Measurements from ENCODE around the gene MFN2.

DNA sequence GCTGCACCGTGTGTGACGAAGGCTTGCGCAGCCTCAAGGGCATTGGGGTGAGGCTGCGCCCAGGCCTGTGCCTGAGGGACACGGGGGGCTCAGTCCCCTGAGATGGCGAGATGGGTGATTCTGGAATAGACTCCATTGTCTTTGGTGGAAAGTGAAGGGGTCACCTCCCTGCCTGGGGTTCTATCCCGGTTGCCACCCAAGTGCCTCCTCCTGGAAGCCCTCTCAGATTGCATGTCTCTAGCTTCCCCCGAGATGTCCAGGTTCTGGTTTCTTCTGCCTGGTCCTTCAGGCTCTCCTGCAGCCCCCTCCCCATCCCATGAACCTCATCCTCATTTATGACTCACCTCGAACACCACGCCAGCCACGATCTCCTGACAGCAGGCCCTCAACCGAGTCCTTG, 22.3 kb upstream of the MFN2 start:
- TF ChIP-seq, protein P1, sequence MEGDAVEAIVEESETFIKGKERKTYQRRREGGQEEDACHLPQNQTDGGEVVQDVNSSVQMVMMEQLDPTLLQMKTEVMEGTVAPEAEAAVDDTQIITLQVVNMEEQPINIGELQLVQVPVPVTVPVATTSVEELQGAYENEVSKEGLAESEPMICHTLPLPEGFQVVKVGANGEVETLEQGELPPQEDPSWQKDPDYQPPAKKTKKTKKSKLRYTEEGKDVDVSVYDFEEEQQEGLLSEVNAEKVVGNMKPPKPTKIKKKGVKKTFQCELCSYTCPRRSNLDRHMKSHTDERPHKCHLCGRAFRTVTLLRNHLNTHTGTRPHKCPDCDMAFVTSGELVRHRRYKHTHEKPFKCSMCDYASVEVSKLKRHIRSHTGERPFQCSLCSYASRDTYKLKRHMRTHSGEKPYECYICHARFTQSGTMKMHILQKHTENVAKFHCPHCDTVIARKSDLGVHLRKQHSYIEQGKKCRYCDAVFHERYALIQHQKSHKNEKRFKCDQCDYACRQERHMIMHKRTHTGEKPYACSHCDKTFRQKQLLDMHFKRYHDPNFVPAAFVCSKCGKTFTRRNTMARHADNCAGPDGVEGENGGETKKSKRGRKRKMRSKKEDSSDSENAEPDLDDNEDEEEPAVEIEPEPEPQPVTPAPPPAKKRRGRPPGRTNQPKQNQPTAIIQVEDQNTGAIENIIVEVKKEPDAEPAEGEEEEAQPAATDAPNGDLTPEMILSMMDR (IDR thresholded peaks at IDR 0.05; ENCODE audit: poor library complexity, severe bottlenecking) = no peak
- TF ChIP-seq, protein P2, sequence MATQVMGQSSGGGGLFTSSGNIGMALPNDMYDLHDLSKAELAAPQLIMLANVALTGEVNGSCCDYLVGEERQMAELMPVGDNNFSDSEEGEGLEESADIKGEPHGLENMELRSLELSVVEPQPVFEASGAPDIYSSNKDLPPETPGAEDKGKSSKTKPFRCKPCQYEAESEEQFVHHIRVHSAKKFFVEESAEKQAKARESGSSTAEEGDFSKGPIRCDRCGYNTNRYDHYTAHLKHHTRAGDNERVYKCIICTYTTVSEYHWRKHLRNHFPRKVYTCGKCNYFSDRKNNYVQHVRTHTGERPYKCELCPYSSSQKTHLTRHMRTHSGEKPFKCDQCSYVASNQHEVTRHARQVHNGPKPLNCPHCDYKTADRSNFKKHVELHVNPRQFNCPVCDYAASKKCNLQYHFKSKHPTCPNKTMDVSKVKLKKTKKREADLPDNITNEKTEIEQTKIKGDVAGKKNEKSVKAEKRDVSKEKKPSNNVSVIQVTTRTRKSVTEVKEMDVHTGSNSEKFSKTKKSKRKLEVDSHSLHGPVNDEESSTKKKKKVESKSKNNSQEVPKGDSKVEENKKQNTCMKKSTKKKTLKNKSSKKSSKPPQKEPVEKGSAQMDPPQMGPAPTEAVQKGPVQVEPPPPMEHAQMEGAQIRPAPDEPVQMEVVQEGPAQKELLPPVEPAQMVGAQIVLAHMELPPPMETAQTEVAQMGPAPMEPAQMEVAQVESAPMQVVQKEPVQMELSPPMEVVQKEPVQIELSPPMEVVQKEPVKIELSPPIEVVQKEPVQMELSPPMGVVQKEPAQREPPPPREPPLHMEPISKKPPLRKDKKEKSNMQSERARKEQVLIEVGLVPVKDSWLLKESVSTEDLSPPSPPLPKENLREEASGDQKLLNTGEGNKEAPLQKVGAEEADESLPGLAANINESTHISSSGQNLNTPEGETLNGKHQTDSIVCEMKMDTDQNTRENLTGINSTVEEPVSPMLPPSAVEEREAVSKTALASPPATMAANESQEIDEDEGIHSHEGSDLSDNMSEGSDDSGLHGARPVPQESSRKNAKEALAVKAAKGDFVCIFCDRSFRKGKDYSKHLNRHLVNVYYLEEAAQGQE (IDR thresholded peaks at IDR 0.05; ENCODE audit: borderline replicate concordance) = no peak
- TF ChIP-seq TAF1 (IDR thresholded peaks at IDR 0.05; ENCODE audit: low read depth) (no peak), RAD21 (conservative IDR thresholded peaks at IDR 0.05) (no peak), EZH2 (IDR thresholded peaks at IDR 0.05; ENCODE audit: borderline replicate concordance, insufficient read depth, low read length, poor library complexity, severe bottlenecking) (no peak), EP300 (conservative IDR thresholded peaks at IDR 0.05; ENCODE audit: poor library complexity, severe bottlenecking) (no peak), POLR2AphosphoS5 (IDR thresholded peaks at IDR 0.05) (no peak), MXI1 (conservative IDR thresholded peaks at IDR 0.05; ENCODE audit: poor library complexity, severe bottlenecking) (no peak), SMC3 (conservative IDR thresholded peaks at IDR 0.05; ENCODE audit: poor library complexity) (no peak)

Data from neural cell (in vitro differentiated cells).